Panc1 (cell line): ENCODE measurements around the gene RTCB. TPM values are rescaled to one million over a fixed set of nuclear protein-coding genes. Genes with fewer than 3 reads are reported as not detected.

Experiments used
- ATAC-seq: fragments of 200-7000 bp; cut with Tn5 transposase; 2 replicates; pipeline ENCODE4 v1.9.1; 2020; ENCODE audit warnings: mild to moderate bottlenecking, moderate library complexity
- BruUV-seq: library from RNA; stranded (reverse); fragments of 400-500 nt; replicated peaks from 2 replicates; lab custom pipeline; 2021; lab: Mats Ljungman, UMichigan
- CTCF ChIA-PET: fragments of 300-600 bp; sonication (Branson Sonifier 250); formaldehyde crosslinking; loops from one replicate; lab custom pipeline; 2022; ENCODE audit warnings: antibody characterized with exemption; lab: Charles Lee
- POLR2A ChIA-PET: fragments of 300-600 bp; sonication (Branson Sonifier 250); formaldehyde crosslinking; loops from one replicate; lab custom pipeline; 2022; ENCODE audit warnings: antibody characterized with exemption; lab: Charles Lee
- DNase-seq: peaks from one replicate; pipeline ENCODE4 v3.0.0-alpha.2; 2010; ENCODE audit warnings: low read depth, low spot score
- H3K27ac ChIP-seq: 2 replicates; pipeline ENCODE4 v1.5.1; 2011; ENCODE audit warnings: mild to moderate bottlenecking, low read length, inconsistent platforms
- H3K27me3 ChIP-seq: fragments of 200-500 bp; sonication (Bioruptor generic); 2 replicates; pipeline ENCODE4 v1.6.0; 2014; ENCODE audit warnings: low read length, inconsistent platforms; ENCODE audit not compliant: control insufficient read depth, insufficient read depth
- H3K36me3 ChIP-seq: fragments of 200-500 bp; sonication (Bioruptor generic); 2 replicates; pipeline ENCODE4 v1.5.1; 2014; ENCODE audit warnings: inconsistent platforms, mild to moderate bottlenecking, low read length, moderate library complexity; ENCODE audit not compliant: control insufficient read depth, insufficient read depth
- H3K4me1 ChIP-seq: 2 replicates; pipeline ENCODE4 v1.5.1; 2011; ENCODE audit warnings: inconsistent platforms, mild to moderate bottlenecking, low read length, moderate library complexity; ENCODE audit not compliant: control insufficient read depth, insufficient read depth
- H3K4me3 ChIP-seq, 2 experiments: 2 replicates each; pipeline ENCODE4 v1.5.1; 2011 to 2012; ENCODE audit warnings: low read depth in 2 of 2, low read length in 2 of 2, mild to moderate bottlenecking in 2 of 2, inconsistent platforms in 1 of 2, moderate library complexity in 1 of 2
- H3K9me3 ChIP-seq: fragments of 200-500 bp; sonication (Bioruptor generic); 2 replicates; pipeline ENCODE4 v1.5.1; 2014; ENCODE audit warnings: low read depth, mild to moderate bottlenecking, inconsistent platforms, low read length, moderate library complexity; ENCODE audit not compliant: control insufficient read depth, insufficient read depth
- POLR2AphosphoS5 ChIP-seq: IDR thresholded peaks from 2 replicates; pipeline ENCODE4 v1.6.1; 2012; ENCODE audit warnings: mild to moderate bottlenecking, low read depth, low read length, moderate library complexity
- REST ChIP-seq, 2 experiments: IDR thresholded peaks; 2 replicates each; pipeline ENCODE4 v1.6.1; 2011 to 2012; ENCODE audit warnings: low read depth in 2 of 2, control low read depth in 1 of 2, low read length in 1 of 2, mild to moderate bottlenecking in 1 of 2, moderate library complexity in 1 of 2; ENCODE audit not compliant: insufficient read depth in 1 of 2
- TCF7L2 ChIP-seq: IDR thresholded peaks from 2 replicates; pipeline ENCODE4 v1.6.1; 2011; ENCODE audit warnings: mild to moderate bottlenecking, low read depth, low read length, inconsistent platforms
- in situ Hi-C: cut with HindIII; loops from 2 replicates; pipeline ENCODE4 v1.10.0; 2016; ENCODE audit warnings: low sequenced_read_pairs, low pct_unique_long_range_greater_than_20kb
- intact Hi-C: fragments of 100-400 bp; cut with micrococcal nuclease; formaldehyde crosslinking; loops from one replicate; pipeline ENCODE4 v1.10.0; 2022; ENCODE audit not compliant: unreplicated experiment
- total RNA-seq: library from RNA; stranded (reverse); gene quantifications from one replicate; pipeline ENCODE4 v1.2.1, GENCODE V29; 2021; ENCODE audit not compliant: unreplicated experiment
- TF ChIP-seq, protein P1 (sequence below): fragments of 450-650 bp; IDR thresholded peaks from 2 replicates; pipeline ENCODE4 v1.5.1; 2017; ENCODE audit warnings: mild to moderate bottlenecking

The RTCB gene
- total RNA-seq, 1 experiment from 2014 or later, result 55.9 TPM

DNA sequence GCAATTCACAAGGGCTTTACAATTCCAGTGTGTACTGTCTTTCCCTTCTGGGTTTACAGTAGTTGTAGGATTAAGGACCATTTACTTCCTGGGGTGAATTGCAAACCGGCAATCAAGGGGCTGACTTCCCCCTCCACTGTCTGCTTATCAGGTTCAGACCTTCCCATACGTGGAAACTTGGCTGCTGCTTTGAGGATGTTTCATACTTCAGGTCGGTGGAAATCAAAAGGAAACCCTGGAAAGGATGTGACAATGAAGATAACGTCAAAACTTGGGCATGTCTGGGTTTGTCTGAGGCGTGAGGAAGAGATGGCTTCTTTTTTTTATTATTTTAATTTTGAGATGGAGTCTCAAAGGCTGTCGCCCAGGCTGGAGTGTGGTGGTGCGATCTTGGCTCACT lies 2.1 kb upstream of the RTCB start:
- Histone ChIP-seq H3K4me3 (no peak overlapping the region), H3K9me3 (no peaks in the 10 kb centered on the region), H3K4me1 (no peaks in the 10 kb centered on the region), H3K27me3 (peaks cover 3% of the 10 kb centered on the region), H3K27ac (no peak overlapping the region), H3K36me3 (peaks cover 3% of the 10 kb centered on the region; the same call in 1 of the 2 replicates)
- CTCF ChIA-PET, result interaction anchor here (1.0 kb wide), 1 partner anchor 60 kb away, joined by 4 read pairs; no protein-coding TSS in a partner anchor
- POLR2A ChIA-PET, result no interaction called here
- DNase-seq, result no peak
- ATAC-seq, result no peak
- no peak for TF ChIP-seq POLR2AphosphoS5
- no peak for TF ChIP-seq REST (IDR thresholded peaks at IDR 0.05; ENCODE audit: insufficient read depth in 1 of 2, low read depth in 2 of 2, low read length in 1 of 2)
- no peak for TF ChIP-seq TCF7L2
- intact Hi-C loops, result no loop called here
- in situ Hi-C loops, result no loop called here
- no TSS peak for BruUV-seq

DNA sequence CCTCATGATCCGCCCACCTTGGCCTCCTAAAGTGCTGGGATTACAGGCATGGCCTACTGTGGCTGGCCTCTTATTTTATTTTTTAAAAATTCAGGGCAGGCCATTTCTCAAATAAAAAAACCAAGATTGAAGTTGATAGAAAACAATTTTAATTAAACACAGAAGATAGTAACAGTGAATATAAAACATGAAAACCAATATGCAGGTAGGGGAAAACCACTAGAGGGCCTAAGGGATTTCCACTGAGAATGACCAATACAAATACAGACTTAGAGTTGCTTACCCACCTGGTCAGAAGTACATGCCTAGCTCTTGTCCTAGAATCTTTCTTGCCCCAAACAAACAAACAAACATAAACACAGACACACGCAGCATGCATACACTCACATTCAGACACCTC lies 1.7 kb upstream of the RTCB start:
- POLR2A ChIA-PET, result no interaction called here
- Histone ChIP-seq H3K9me3 (no peaks in the 10 kb centered on the region), H3K4me1 (no peaks in the 10 kb centered on the region), H3K36me3 (peaks cover 3% of the 10 kb centered on the region; the same call in 1 of the 2 replicates), H3K4me3 (no peak overlapping the region), H3K27me3 (peaks cover 3% of the 10 kb centered on the region; the same call in 1 of the 2 replicates), H3K27ac (no peak overlapping the region)
- DNase-seq (no peak), ATAC-seq (no peak)
- BruUV-seq, result no TSS peak
- TF ChIP-seq, protein P1, sequence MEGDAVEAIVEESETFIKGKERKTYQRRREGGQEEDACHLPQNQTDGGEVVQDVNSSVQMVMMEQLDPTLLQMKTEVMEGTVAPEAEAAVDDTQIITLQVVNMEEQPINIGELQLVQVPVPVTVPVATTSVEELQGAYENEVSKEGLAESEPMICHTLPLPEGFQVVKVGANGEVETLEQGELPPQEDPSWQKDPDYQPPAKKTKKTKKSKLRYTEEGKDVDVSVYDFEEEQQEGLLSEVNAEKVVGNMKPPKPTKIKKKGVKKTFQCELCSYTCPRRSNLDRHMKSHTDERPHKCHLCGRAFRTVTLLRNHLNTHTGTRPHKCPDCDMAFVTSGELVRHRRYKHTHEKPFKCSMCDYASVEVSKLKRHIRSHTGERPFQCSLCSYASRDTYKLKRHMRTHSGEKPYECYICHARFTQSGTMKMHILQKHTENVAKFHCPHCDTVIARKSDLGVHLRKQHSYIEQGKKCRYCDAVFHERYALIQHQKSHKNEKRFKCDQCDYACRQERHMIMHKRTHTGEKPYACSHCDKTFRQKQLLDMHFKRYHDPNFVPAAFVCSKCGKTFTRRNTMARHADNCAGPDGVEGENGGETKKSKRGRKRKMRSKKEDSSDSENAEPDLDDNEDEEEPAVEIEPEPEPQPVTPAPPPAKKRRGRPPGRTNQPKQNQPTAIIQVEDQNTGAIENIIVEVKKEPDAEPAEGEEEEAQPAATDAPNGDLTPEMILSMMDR, result peak; percentile 55
- TF ChIP-seq REST (IDR thresholded peaks at IDR 0.05; ENCODE audit: insufficient read depth in 1 of 2, low read depth in 2 of 2, low read length in 1 of 2) (no peak), TCF7L2 (no peak)
- intact Hi-C loops (loop anchor here (2.0 kb wide), 1 partner anchor 61 kb away; the partner anchor contains the start of gene FBXO7), in situ Hi-C loops (no loop called here)
- CTCF ChIA-PET, result interaction anchor here (1.0 kb wide), 1 partner anchor 60 kb away, joined by 4 read pairs; no protein-coding TSS in a partner anchor
